ENCODE measurements around the gene SACM1L. TPM values are rescaled to one million over a fixed set of nuclear protein-coding genes. Genes with fewer than 3 reads are reported as not detected.

The SACM1L gene
- total RNA-seq, 4 donors from 2014 or later: 7.7 to 28.7 (median 9.1) TPM

- in situ Hi-C loops (cut with MboI; ENCODE audit: low sequenced_read_pairs in 4 of 4): no loop called here
- ATAC-seq: no peak
Observed at GRCh38 chr3:45741742-45742460, 52.7 kb downstream of the SACM1L start.

GRCh38 chr3:45742461-45743089 lies 53.4 kb downstream of the SACM1L start:
- no peaks in the 10 kb centered on the region for H3K9me3 ChIP-seq
- ATAC-seq (no peak), DNase-seq (no peak)
- no peak overlapping the region for H3K4me3 ChIP-seq
- H3K36me3 ChIP-seq: peaks cover 6 to 81% of the 10 kb centered on the region in 2 donors
- in situ Hi-C loops (cut with MboI; ENCODE audit: low sequenced_read_pairs in 4 of 4) (no loop called here), intact Hi-C loops (cut with DNase I; ENCODE audit: low total_unique reads) (no loop called here)
- TF ChIP-seq POLR2A (IDR thresholded peaks at IDR 0.05): no peak
- no peak overlapping the region for H3K27ac ChIP-seq
- no peaks in the 10 kb centered on the region for H3K27me3 ChIP-seq
- H3K4me1 ChIP-seq: no peaks in the 10 kb centered on the region

More at GRCh38 chr3:45741742-45742460, 52.7 kb downstream of the SACM1L start:
- Histone ChIP-seq H3K27ac (no peak overlapping the region), H3K9me3 (no peaks in the 10 kb centered on the region), H3K36me3 (peaks cover 6 to 88% of the 10 kb centered on the region in 2 donors), H3K4me3 (no peak overlapping the region), H3K4me1 (no peaks in the 10 kb centered on the region), H3K27me3 (no peaks in the 10 kb centered on the region)
- TF ChIP-seq CTCF (IDR thresholded peaks at IDR 0.05 in 4 of 5, conservative IDR thresholded peaks at IDR 0.05 in 1 of 5): no peak
- TF ChIP-seq POLR2A (IDR thresholded peaks at IDR 0.05): no peak
- no peak for DNase-seq
- intact Hi-C loops (cut with DNase I; ENCODE audit: low total_unique reads): no loop called here

- intact Hi-C loops (cut with DNase I; ENCODE audit: low total_unique reads): no loop called here
- peaks cover 0 to 45% of the 10 kb centered on the region in 2 donors for H3K36me3 ChIP-seq
- no peak overlapping the region for H3K27ac ChIP-seq
- in situ Hi-C loops (cut with MboI; ENCODE audit: low sequenced_read_pairs in 4 of 4): no loop called here
- H3K4me3 ChIP-seq: no peak overlapping the region
- no peaks in the 10 kb centered on the region for H3K9me3 ChIP-seq
- no peak for ATAC-seq
- no peak for DNase-seq
- H3K27me3 ChIP-seq: no peaks in the 10 kb centered on the region
- no peak for TF ChIP-seq CTCF (IDR thresholded peaks at IDR 0.05 in 4 of 5, conservative IDR thresholded peaks at IDR 0.05 in 1 of 5)
- TF ChIP-seq POLR2A (IDR thresholded peaks at IDR 0.05): no peak
- peaks cover 0 to 5% of the 10 kb centered on the region in 2 donors for H3K4me1 ChIP-seq
Observed at GRCh38 chr3:45746165-45746776, 57.1 kb downstream of the SACM1L start.

- Histone ChIP-seq H3K27ac (no peak overlapping the region), H3K36me3 (peaks cover 0 to 39% of the 10 kb centered on the region in 2 donors), H3K9me3 (no peaks in the 10 kb centered on the region), H3K4me1 (peaks cover 0 to 5% of the 10 kb centered on the region in 2 donors), H3K4me3 (no peak overlapping the region), H3K27me3 (no peaks in the 10 kb centered on the region)
- in situ Hi-C loops (cut with MboI; ENCODE audit: low sequenced_read_pairs in 4 of 4): no loop called here
- intact Hi-C loops (cut with DNase I; ENCODE audit: low total_unique reads): no loop called here
- DNase-seq (no peak), ATAC-seq (no peak)
- TF ChIP-seq CTCF (IDR thresholded peaks at IDR 0.05 in 4 of 5, conservative IDR thresholded peaks at IDR 0.05 in 1 of 5) (no peak), POLR2A (IDR thresholded peaks at IDR 0.05) (no peak)
Observed at GRCh38 chr3:45746777-45747622, 57.8 kb downstream of the SACM1L start.
